ENCODE measurements around the gene PTPN14.
"Not testable (repeated sequence)": the region's sequence is repeated elsewhere in the genome, so short reads cannot be mapped to it uniquely, and the experiment has no call there.

Gene PTPN14

DNA sequence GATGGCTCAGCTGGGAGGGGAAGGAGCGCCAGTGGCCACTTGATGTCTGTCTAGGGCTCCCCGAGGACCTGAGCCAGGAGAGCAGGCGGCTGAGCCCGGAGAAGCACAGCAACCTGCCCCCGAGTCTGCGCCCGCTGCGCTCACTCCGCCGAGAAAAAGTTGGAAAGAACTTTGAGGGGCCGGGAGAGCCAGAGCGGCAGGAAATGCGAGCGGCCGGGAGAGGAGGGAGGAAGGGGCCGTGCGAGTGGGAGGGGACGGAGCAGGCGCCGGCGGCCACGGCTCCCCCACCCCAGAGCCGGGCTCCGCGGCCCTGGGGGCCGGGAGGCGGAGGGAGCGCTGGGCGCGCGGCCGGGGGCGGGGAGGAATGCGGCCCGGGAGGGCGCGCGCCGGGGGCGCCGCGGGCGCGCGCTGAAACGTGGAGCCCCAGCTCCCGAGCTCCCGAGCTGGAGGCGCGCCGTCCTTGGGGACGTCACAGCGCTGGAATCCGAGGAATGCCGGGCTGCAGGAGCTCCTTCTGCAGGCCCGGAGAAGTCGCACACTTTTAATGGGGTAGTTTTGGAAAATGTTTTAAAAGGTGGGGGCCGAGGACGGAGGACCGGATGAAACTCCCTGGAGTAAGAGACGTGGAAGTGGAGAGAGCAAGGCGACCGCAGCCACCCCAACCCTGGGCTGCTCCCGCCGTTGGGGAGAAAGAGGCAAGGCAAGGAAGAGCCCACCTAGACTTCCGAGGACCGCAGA lies at the start of gene PTPN14:
PTPN14 (minus strand) TSS at position 167 of the 738 bp plus-strand sequence. CDS start 86,799 bp downstream, outside the sequence.
- peak; percentile 25 for DNase-seq

DNA sequence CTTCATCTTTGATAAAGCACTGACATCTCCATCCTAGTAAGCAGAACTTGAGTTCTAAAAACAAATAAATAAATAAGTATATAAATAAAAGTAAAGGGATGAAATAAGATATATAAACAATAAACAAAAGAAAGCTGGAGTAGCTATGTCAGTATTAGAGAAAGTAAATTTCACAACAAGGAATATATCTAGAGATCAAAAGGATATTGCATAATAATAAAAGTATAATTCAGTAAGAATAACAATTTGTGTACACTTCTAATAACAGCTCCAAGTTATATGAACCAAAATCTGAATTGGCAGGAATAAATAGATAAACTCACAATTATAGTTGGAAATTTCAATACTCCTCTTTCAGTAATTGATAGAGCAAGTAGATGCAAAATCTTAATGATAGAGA lies 41.8 kb upstream of the PTPN14 start:
- no peak for DNase-seq

DNA sequence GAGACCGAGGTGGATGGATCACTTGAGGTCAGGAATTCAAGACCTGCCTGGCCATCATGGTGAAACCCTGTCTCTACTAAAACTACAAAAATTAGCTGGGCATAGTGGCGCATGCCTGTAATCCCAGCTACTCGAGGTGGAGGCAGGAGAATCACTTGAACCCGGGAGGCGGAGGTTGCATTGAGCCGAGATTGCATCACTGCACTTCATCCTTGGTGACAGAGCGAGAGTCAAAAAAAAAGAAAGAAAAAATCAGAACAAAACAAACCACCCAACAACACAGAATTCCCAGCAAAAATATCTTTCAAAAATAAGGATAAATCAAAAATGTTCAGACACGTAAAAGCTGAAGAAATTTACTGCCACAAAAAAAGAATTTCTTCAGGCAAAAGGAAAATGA lies 40.5 kb upstream of the PTPN14 start:
- DNase-seq, result not testable (repeated sequence)

DNA sequence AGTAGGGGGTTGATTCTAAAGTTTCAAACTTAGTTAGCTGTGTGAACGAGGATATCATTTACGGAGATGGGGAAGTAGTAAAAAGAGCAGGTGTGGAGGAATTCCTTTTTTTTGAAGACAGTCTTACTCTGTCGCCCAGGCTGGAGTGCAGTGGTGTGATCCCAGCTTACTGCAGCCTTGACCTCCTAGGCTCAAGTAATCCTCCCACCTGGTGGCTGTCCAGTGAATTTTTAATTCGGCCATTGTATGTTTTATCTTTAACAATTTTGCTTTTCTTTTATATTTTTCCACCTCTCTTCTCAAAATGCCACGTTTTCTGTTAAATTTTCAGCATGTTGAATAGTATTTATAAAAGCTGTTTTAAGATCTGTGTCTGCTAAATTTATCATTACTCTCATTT lies 39.3 kb upstream of the PTPN14 start:
- no peak for DNase-seq

DNA sequence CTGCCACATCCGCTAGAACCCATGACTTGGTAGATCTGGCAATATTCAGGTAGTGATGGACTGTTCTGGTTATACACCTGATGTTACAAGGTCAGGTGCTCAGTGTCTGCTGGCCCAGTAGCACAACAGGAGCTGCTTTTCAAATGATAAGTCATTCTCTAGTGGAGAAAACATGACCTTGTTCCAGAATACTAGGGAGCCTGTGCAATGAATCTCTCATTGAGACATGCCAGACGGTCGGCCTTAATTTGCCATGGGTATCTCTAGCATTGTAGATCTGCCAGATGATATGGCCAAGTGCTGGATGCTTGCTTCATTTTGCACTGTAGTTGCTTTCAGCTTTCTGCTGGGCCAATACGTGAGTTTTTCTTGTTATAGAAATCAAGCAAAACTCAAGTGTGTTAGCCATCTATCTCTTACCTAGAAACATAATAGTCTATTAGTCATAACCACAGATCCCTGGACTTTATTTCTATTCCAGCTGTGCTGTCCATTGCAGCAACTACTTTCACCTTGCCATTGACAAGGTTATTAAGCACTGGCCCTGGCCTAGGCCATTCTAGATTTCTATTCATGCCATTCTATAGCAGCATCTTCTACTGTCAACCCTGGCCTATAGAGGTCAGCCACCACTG lies 37.7 kb upstream of the PTPN14 start:
- DNase-seq, result no peak

DNA sequence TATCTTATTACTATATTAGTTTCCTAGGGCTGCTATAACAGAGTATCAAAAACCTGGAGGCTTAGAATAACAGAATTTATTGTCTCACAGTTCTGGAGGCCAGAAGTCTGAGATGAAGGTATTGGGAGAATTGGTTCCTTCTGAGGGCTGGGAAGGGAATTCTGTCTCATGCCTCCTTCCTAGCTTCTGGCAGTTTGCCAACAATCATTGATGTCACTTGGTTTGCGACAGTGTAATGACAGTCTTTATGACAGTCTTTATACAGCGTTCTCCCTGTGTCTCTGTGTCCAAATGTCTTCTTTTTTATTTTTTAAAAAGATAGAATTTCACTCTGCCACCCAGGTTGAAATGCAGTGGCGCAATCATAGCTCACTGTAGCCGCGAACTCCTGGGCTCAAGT lies 35.8 kb upstream of the PTPN14 start:
- no peak for DNase-seq

DNA sequence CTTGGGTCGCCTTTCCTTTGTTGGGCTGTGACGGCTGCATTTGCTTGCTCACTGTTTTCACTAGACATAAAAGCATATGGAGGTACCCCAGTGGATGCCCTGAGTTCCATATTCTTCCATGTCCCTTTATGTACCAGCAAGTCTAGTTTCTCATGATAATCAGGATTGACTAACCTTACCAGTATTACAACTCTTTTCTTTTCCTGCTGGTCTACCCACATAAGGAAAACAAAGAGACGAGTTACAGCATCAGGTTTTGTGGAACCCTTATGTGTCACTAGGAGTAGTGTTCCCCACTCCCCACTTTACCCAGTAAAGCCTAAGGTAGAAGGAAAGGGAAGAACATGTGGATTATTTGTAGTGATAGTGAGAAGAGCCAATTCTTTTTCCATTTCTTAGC lies 35.2 kb upstream of the PTPN14 start:
- DNase-seq, result no peak

DNA sequence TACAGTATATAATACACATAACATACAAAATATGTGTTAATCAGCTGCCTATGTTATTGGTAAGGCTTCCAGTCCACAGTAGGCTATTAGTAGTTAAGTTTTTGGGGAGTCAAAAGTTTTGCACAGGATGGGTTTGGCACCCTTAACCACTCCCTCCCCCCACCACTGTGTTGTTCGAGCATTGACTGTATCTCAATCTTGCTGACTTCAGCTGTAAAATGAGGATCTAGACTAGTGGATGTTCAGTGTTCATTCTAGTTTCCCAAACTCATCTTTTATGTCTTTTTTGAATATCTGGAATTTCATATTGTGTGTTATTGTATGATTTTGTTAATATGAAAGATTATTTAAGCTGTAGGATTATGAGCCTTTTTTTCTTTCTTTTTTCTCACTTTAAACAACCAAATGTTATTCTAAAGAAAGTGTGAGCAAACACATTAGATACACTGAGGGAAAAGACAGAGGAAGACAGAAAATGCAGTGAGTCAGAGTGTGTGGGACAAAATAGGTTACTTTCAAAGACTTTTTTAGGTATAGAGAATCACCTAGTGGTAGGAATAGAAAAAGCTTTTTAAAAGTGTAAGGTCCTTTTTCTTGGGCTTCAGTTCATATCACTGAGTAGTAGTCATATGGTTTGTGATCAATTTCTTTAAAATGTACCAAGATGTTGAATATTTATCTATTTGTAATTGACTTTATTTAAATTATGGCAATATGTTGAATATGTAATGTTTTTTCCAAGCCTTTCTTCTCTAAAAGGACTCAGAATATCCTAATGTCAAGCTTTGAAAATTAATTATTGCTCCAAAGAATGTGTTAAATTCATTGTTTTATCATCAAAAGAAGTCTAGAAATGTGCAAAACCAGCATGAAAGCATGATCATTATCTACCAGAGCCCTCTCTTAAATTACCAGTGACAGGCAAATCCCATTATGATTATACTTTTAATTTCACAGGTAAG lies 33.7 kb upstream of the PTPN14 start:
- peak; percentile 43 for DNase-seq

DNA sequence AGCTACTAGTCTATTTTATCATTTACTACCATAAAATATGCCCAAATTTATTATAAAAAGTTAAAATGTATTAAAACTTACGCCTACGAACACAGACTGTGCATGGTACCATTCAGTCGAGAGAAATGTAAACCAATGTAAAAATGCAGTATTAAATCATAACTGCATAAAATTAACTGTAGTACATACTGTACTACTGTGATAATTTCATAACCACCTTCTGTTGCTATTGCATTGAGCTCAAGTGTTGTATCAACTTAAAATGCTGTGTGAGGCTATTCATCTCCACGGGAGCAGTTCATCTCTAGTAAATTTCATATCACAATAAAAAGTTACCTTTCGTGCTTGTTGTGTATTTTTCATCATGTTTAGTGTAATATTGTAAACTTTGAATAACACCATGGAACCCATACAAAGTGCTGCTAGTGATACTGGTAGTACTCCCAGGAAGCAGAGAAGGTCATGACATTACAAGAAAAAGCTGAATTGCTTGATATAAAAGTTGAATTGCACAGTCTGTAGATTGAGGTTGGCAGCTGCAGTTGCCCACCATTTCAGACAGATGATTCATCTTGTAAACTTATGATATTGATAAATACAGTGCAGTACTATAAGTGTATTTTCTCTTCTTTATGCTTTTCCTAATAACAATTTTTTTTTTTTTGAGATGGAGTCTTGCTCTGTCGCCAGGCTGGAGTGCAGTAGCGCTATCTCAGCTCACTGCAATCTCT lies 32.6 kb upstream of the PTPN14 start:
- no peak for DNase-seq

DNA sequence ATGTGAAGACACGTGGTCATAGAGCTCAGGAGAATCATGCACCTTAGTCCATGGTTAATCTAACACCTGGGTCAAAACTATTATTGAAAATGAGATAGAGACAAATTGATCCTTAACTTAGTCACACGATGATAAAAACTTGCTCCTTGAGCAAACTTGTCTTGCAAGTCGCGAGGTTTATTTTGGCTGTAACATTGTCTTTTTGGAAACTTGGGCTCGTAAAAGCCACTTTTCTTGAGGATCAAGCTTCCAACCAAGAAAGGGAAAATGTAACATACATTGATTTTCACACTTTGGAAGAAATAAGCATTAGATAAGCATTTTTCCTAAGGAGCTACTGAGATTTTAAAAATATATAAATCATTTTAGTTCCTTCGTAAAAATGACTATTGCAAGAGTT lies 31.7 kb upstream of the PTPN14 start:
- no peak for DNase-seq

DNA sequence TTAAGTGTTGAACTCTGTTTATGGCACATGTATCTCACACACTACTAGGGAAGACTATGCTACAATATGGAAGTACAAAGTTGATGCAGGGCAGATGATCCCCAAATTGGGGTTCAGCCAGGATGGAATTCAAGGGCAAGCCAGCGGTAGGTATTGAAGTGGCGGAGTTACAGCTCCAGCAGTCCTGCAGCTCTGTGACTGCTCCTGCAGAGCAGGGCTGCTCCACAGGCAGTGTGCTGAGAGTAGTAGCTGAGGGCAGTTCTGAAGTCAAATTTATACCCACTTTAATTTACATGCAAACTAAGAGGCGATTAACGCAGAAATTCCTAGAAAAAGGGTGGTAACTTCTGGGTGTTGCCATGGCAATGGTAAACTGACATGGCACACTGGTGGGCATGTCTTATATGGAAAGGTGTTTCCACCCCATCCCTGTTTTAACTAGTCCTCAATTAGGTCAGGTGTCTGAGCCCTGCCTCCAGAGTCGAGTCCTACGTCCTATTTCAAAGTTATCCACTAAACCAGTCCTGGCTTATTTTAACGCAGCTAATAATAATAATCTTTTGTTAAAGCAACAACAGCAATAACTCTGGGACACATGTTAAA lies 31.0 kb upstream of the PTPN14 start:
- DNase-seq, result no peak

DNA sequence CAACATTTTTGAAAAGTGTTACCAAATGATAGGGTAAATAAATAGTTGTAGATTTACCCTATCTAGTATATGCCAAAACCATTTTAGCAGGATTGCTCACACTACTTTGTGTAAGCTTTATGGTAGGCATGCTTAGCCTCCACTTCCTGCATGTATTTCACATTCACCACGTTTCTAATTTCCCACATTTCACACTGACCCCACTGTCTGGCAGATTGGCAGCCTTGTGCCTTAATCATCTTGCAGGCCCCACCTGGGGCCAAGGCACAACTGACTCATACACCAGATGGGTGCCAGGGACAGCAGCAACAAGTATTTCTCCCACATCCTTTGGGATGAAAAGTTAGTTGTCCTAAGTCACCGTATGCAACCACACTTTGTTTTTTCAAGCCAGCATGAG lies 30.4 kb upstream of the PTPN14 start:
- DNase-seq, result no peak

DNA sequence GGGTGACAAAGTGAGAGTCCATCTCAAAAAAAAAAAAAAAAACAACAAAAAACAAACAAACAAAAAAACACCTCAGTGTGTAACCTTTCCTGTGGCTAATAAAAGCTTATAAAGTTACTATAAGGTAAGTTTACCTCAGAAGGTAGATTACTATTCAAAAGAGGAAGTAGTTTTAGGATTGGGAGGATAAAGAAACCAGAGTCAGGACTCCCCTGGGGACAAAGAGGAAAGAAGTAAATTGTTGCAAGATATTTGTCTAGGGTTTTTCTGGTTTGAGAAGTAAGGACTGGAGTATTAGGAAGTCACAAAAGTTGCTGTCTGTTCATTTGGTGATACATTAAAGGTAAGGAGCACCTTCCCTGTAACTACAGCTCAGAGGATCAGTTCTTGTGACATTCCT lies 27.8 kb upstream of the PTPN14 start:
- DNase-seq, result no peak

DNA sequence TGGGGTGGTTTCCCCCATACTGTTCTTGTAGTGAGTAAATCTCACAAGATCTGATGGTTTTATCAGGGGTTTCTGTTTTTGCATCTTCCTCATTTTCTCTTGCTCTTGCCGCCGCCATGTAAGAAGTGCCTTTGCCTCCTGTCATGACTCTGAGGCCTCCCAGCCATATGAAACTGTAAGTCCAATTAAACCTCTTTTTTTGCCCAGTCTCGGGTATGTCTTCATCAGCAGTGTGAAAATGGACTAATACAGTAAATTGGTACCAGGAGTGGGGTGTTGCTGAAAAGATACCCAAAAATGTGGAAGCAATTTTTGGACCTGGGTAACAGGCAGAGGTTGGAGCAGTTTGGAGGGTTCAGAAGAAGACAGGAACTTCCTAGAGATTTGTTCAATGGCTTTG lies 24.7 kb upstream of the PTPN14 start:
- not testable (repeated sequence) for DNase-seq

DNA sequence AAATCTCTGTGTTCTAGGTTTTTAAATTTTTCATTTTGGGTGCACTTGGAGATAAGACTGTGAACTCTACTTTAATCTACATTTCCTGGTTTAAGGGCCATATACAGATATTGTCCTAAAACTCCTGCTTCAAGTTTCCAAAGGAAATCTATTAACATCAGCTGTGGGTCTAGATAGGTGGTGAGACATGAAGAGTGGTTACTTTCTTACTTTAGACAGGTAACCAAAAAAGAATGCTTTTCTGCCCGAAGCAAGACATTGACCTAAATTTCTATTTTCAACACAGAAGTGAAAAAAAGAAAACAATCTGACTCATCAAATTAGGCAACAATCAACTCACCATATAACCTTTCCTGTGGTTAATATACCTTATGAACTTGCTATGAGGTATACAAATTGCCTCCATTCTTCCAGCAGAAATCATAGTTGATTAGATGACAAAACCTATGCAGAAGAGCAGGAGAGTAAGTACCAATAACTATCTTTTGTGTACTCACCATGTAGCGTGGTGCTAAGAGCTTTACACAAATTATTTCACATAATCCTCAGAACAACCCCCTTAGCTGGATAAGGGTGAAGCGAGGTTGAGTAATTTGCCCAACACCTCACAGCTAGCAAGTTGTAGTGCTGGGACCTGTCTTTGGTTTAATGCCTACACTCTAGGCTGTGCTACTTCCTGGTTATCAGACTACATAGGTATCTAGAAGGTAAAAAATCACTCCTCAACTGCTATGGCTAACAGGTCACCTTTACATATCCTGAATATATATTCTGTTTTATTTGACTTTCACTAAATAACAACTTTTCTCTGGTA lies 23.4 kb upstream of the PTPN14 start:
- DNase-seq, result no peak

DNA sequence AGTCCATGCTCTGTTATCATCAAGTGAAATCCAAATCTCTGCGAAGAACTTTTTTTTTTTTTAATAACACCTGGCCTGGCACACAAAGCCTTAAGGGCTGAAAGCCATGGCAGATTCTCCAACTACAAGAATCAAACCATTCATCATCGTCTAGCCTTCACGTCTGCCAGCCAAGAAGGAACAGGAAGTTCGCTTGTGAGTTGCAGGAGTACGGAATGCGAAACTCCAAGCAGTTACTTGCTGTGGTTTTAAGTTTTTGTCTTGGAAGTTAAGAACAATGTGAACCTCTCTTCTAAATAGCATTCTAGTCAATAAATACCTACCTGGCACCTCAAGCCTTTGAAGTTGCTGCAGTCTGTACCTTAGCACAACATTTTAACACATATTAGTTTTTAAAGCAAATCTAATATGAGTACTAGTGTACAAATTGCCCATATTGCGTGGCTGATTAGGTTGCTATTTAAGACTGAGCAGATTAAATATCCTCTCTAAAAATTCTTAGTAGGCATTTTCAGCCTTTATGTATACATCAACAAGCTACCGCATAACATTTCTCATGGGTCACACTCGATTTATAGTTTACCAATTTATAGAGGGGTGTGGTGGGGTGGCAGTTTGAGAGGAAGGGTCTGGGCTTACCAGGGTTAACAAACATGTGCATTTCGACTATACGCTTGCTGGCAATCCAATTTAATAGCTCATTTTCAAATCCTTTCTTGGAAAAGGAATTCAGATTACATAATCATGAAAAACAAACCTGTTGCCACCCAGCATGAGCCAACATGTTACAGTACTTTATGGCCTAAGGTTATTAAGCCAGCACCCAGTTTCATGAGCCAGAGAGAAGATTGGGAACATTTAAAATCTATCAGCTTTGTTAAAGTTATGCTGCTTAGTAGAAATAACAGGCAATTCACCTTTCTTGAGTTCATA lies 22.2 kb upstream of the PTPN14 start:
- no peak for DNase-seq

DNA sequence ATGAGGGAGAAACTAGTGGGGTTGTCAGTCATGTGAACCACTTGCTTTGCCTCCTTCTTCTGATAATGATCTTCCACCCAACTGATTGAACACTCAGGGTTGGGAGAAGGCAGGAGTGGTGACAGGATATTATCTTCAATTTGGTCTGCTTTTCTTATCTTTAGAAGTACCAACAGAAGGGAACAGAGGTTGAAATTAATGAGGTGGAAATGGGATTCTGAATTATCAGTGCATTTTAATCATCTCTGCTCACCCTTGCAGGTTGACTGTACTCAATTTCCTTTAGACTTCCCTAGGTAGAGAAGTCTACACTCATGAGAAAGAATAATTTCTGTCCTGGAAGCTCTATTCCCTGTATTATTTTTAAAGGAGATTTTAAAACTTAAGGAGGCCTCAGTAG lies 19.9 kb upstream of the PTPN14 start:
- no peak for DNase-seq

DNA sequence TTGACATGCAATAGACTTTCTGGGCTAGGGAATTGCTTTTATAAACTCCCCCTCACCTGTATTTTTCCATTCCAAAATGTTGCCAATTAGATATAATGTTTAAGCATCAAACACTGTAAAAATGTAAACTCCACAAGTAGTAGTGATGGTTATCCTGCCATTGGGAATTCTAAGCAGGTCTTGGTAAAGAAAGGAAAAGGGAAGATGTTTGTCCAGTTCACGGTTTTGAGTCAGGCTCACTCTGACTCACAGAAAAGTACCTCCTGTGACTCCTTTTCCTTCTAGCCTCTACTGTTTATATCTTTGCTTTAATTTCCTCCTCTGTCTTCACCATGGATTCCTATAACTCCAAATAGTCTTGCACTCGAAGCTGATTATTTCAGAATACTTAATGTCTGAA lies 19.0 kb upstream of the PTPN14 start:
- DNase-seq, result no peak

DNA sequence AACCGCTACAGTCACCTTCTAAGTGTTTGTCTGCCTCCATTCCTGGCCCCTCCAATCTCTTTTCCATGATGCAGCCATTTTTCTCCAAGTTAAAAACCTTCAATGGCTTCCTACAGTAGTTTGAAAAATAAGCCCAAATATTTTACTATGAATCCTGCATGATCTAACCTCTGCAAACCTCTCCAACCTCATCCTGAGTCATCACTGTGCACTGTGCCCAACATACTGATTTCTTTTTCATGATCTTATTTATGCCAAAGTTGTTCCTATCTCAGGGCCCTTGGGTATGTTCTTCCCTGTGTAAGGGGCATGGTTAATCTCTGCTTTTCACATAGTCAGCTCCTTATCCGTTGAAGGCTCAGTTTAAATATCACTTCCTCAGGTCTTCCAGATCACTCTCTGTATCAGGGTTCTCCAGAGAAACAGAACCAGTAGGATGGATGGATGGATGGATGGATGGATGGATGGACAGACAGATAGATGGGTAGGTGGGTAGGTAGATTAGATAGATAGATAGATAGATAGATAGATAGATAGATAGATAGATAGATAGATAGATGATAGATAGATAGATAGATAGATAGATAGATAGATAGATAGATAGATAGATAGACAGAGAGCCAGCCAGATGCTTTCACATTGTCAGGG lies 18.1 kb upstream of the PTPN14 start:
- DNase-seq, result no peak

DNA sequence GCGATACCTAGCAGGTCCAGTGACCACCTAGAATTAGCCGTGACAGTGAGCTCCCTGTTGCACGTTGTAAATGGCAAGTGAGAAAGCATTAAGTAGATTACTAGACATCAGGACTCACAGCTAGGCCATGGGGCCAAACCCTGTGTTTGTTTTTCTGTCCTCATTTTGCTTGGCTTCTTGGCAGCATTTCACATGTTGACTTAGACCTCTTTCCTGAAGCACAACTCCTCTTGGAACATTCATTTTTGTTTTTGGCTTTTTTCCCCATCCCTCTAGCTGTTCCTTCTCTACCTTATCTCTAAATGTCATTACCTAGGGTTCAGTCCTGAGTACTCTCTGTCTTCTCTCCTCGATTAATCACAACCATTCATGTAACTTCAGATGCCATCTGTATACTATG lies 16.9 kb upstream of the PTPN14 start:
- no peak for DNase-seq
